ENCODE measurements around the gene KANSL3.

KANSL3 gene

DNA sequence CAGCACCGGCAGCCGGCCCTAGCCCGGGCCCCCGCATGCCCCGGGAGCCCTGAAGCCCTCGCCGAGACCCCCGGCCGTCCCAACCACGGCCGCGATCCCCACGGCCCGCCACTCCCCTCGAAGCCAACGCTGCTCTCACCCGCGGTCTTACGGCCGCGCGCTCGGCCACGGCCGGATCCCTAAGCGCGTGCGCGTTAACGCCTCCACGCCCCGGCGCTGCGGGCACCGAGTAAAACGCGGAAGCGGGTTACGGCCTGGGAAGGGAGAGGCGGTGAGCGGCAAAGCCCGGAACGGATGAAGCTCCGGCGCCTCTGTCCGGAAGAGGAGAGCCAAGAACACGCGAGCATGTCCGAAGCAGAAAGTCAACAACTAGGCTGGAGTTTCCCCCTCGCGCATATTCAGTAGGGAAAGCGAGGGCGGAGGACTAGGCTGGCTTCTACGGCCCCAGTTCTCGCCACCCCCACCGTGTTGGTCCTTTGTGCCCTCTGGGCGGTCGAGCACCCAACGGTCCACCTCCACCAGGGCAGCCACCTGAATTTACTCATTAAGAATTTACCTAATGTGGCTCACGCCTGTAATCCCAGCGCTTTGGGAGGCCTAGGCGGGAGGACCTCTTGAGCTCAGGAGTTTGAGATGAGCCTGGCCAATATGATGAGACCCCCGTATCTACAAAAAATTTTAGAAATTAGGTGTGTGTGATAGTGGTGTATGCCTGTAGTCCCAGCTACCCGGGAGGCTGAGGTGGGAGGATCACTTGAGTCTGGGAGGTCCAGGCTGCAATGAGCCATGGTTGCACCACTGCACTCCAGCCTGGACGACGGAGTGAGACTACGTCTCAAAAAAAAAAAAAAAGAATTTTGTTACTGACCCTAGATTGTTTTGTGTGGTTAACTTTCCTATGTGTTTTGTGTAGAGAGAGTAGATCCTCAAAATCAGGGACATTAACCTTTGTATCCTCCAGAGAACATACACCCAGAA, at the start of gene KANSL3:
KANSL3 (minus strand) TSS at position 169 of the 978 bp plus-strand sequence. CDS start 1,177 bp downstream, outside the sequence.
- Histone ChIP-seq H3K36me3 (ENCODE audit: control insufficient read depth in 1 of 2, insufficient read depth in 2 of 2, low read length in 2 of 2) (peaks cover 0 to 10% of the 10 kb centered on the region in 2 donors), H3K4me3 (ENCODE audit: low read depth in 1 of 2, low read length in 2 of 2) (peak within 1 kb of the TSS; percentile 70 to 91), H3K4me1 (ENCODE audit: control insufficient read depth in 1 of 2, insufficient read depth in 2 of 2, low read length in 2 of 2) (peaks cover 6 to 34% of the 10 kb centered on the region in 2 donors), H3K27me3 (ENCODE audit: low read depth, low read length) (no peaks in the 10 kb centered on the region), H3K27ac (ENCODE audit: low read length) (peak within 1 kb of the TSS; percentile 96), H3K9me3 (ENCODE audit: control insufficient read depth in 1 of 2, low read length in 2 of 2) (no peaks in the 10 kb centered on the region)

DNA sequence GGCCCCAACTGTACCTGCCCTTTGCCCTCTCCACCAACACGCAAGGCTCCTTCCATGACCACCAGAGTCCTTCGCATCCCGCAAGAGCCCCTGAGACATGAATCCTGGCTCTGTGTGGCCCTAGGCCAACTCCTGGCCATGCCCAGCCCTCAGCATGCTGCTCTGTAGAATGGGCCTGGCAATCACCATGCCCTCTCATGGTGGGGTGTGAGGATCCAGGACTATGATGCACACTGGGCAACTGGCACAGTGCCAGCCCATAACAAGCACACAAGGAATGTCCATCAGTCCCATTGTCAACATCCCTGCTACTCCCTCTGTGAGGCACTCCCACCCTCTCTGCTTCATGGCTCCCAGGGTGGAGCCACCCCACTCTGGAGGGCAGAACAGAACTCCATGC, 49.2 kb upstream of the KANSL3 start:
- Histone ChIP-seq H3K27me3 (ENCODE audit: low read depth, low read length) (no peaks in the 10 kb centered on the region), H3K4me3 (ENCODE audit: low read depth in 1 of 2, low read length in 2 of 2) (no peak overlapping the region), H3K4me1 (ENCODE audit: control insufficient read depth in 1 of 2, insufficient read depth in 2 of 2, low read length in 2 of 2) (peaks cover 0 to 13% of the 10 kb centered on the region in 2 donors), H3K27ac (ENCODE audit: low read length) (no peak overlapping the region), H3K9me3 (ENCODE audit: control insufficient read depth in 1 of 2, low read length in 2 of 2) (no peaks in the 10 kb centered on the region), H3K36me3 (ENCODE audit: control insufficient read depth in 1 of 2, insufficient read depth in 2 of 2, low read length in 2 of 2) (no peaks in the 10 kb centered on the region)

DNA sequence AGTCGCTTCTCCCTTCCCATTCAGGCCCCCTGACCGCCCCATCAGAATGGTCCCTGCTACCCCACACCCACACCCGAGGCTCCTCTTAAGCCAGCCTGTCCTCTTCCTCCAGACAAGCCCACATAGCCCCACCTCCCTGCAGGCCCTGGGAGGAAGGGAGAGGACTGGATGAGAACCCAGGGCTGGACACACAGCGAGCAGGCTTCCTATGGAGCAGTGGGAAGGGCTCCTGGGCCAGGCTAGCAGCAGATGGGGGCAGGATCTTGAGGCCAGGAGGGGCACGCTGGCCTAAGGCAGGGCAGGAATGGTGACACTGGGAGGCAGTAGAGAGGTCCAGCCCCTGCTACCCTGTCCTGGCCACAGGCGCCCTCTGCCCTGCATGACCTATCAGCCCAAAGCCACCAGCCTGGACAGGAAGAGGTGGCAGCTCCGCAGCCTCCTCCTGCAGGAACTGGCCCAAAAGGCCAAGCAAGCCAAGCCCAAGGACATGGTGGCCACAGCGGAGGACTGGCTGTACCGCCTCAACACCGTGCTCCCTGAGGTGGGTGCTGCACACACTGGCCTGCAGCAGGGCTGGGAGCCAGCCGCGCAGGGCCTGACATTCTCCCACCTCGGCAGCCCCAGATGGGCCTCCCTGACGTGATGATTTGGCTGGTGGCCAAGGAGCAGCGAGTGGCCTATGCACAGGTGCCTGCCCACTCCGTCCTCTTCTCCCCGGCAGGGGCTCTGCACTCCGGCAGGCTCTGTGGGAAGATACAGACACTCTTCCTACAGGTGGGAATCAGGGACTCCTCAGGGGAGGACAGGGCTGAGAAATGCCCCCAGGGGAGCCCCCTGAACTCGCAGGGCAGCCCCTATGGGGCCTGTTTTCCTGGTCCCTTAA, 47.7 kb upstream of the KANSL3 start:
- H3K27ac ChIP-seq (ENCODE audit: low read length): no peak overlapping the region
- H3K36me3 ChIP-seq (ENCODE audit: control insufficient read depth in 1 of 2, insufficient read depth in 2 of 2, low read length in 2 of 2): no peaks in the 10 kb centered on the region
- H3K27me3 ChIP-seq (ENCODE audit: low read depth, low read length): no peaks in the 10 kb centered on the region
- no peaks in the 10 kb centered on the region for H3K9me3 ChIP-seq (ENCODE audit: control insufficient read depth in 1 of 2, low read length in 2 of 2)
- peaks cover 0 to 13% of the 10 kb centered on the region in 2 donors for H3K4me1 ChIP-seq (ENCODE audit: control insufficient read depth in 1 of 2, insufficient read depth in 2 of 2, low read length in 2 of 2)
- peak overlapping the region in 1 of 2 donors; percentile 11 for H3K4me3 ChIP-seq (ENCODE audit: low read depth in 1 of 2, low read length in 2 of 2)

DNA sequence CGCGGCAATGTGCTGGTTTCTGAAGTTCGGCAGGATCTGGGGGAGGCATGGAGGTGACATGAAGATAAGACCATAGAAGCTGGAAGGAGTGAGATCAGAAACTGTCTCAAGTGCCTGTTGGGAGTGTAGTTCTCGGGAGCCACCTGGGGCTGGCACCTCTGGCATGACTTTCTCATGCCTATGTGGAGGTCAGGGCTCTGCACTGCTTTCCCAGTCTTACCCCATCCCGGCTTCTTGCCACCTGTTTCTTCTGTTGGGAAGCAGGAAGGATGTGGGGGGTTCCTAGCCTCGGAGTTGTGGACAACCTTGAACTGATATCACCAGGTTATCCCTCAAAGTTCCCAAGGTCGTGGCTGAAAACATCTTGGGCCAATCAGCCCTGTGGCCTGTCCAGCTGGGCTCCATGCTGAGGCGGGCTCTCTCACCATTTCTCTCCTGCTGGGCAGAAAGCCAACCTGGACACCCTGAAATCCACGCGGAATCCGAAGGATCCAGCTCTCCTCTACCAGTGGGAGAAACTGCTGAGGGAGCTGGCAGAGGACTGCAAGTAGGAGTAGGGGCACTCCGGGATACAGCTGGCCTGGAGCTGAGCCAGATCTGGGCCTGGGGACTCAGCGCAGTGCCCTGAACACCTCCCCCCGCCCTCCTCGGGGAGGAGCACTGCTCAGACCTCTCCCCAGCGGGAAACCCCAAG, 46.9 kb upstream of the KANSL3 start:
- H3K9me3 ChIP-seq (ENCODE audit: control insufficient read depth in 1 of 2, low read length in 2 of 2): no peaks in the 10 kb centered on the region
- H3K27me3 ChIP-seq (ENCODE audit: low read depth, low read length): no peaks in the 10 kb centered on the region
- no peaks in the 10 kb centered on the region for H3K36me3 ChIP-seq (ENCODE audit: control insufficient read depth in 1 of 2, insufficient read depth in 2 of 2, low read length in 2 of 2)
- H3K4me3 ChIP-seq (ENCODE audit: low read depth in 1 of 2, low read length in 2 of 2): peak overlapping the region in 1 of 2 donors; percentile 11
- H3K4me1 ChIP-seq (ENCODE audit: control insufficient read depth in 1 of 2, insufficient read depth in 2 of 2, low read length in 2 of 2): peaks cover 0 to 13% of the 10 kb centered on the region in 2 donors
- H3K27ac ChIP-seq (ENCODE audit: low read length): no peak overlapping the region

DNA sequence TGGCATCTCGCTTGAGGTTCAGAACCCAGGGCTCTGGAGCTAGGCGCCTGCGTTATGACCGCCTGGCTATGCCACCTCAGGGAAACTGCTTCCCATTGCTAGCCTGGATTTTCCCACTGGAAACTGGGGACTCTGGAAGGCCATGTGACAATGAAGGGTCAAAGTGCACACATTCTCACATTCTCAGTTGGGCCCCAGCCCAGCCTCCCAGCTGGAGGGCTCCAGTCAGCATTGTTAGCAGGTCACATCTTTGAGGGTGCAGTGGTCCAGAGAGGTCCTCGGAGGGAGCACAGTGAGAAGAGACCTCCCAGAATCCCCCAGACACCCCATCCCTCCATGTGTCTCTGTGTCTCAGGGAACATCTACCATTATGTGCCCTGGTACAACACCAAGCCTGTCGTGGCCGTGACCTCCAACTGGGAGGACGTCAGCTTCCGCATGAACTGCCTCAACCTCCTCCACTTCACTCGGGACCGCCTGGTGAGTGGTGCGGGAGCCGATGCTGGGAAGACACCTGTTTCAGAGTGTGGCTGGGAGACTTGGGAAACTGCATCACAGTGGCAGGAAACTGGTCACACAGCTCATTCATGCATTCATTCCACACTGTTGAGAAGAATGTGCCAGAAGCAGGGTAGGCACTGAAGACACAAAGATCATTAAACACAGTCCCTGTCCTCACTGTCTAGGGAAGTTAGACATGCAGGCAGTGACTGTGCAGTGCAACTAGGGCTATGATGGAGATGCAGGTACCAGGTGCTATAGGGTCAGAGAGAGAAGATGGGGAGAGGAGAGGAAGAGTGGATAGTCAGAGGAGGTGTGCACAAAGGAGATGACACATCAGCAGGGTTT, 46.1 kb upstream of the KANSL3 start:
- Histone ChIP-seq H3K9me3 (ENCODE audit: control insufficient read depth in 1 of 2, low read length in 2 of 2) (no peaks in the 10 kb centered on the region), H3K4me3 (ENCODE audit: low read depth in 1 of 2, low read length in 2 of 2) (no peak overlapping the region), H3K27ac (ENCODE audit: low read length) (no peak overlapping the region), H3K27me3 (ENCODE audit: low read depth, low read length) (no peaks in the 10 kb centered on the region), H3K4me1 (ENCODE audit: control insufficient read depth in 1 of 2, insufficient read depth in 2 of 2, low read length in 2 of 2) (peaks cover 0 to 13% of the 10 kb centered on the region in 2 donors), H3K36me3 (ENCODE audit: control insufficient read depth in 1 of 2, insufficient read depth in 2 of 2, low read length in 2 of 2) (no peaks in the 10 kb centered on the region)

DNA sequence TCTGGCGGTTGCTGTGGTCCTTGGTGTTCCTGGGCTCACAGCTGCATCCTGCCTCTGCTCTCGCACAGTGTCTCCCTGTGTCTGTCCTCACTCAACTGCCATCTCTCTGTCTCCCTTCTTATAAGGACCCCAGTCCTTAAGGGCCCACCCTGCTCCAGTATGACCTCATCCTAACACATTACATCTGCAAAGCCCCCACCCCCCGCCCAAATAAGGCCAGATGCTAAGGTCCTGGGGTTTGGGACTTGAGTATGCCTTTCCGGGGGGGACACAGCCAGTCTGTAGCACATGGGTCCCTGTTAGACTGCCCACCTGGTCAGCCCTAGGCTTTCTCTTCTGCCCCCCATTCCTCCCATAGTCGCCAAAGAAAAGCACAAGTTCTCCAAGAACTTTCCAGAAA, 45.2 kb upstream of the KANSL3 start:
- H3K27me3 ChIP-seq (ENCODE audit: low read depth, low read length): no peaks in the 10 kb centered on the region
- no peaks in the 10 kb centered on the region for H3K9me3 ChIP-seq (ENCODE audit: control insufficient read depth in 1 of 2, low read length in 2 of 2)
- no peaks in the 10 kb centered on the region for H3K36me3 ChIP-seq (ENCODE audit: control insufficient read depth in 1 of 2, insufficient read depth in 2 of 2, low read length in 2 of 2)
- no peak overlapping the region for H3K27ac ChIP-seq (ENCODE audit: low read length)
- peaks cover 0 to 13% of the 10 kb centered on the region in 2 donors for H3K4me1 ChIP-seq (ENCODE audit: control insufficient read depth in 1 of 2, insufficient read depth in 2 of 2, low read length in 2 of 2)
- H3K4me3 ChIP-seq (ENCODE audit: low read depth in 1 of 2, low read length in 2 of 2): no peak overlapping the region

DNA sequence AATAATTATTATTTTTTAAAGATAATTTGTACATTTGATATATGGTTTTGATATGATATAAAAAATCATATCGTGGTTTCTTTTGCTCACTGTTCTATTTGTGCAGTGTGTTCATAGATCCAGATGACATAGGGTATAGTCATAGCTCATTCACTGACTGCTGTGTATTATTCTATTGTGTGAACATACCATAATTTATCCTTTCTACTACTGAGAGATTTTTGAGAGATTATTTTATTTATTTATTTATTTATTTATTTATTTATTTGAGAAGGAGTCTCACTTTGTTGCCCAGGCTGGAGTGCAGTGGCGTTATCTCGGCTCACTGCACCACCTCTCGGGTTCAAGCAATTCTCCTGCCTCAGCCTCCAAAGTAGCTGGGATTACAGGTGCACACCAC, 43.4 kb upstream of the KANSL3 start:
- Histone ChIP-seq H3K4me1 (ENCODE audit: control insufficient read depth in 1 of 2, insufficient read depth in 2 of 2, low read length in 2 of 2) (peaks cover 0 to 13% of the 10 kb centered on the region in 2 donors), H3K27me3 (ENCODE audit: low read depth, low read length) (no peaks in the 10 kb centered on the region), H3K9me3 (ENCODE audit: control insufficient read depth in 1 of 2, low read length in 2 of 2) (no peaks in the 10 kb centered on the region), H3K27ac (ENCODE audit: low read length) (no peak overlapping the region), H3K36me3 (ENCODE audit: control insufficient read depth in 1 of 2, insufficient read depth in 2 of 2, low read length in 2 of 2) (no peaks in the 10 kb centered on the region), H3K4me3 (ENCODE audit: low read depth in 1 of 2, low read length in 2 of 2) (no peak overlapping the region)

DNA sequence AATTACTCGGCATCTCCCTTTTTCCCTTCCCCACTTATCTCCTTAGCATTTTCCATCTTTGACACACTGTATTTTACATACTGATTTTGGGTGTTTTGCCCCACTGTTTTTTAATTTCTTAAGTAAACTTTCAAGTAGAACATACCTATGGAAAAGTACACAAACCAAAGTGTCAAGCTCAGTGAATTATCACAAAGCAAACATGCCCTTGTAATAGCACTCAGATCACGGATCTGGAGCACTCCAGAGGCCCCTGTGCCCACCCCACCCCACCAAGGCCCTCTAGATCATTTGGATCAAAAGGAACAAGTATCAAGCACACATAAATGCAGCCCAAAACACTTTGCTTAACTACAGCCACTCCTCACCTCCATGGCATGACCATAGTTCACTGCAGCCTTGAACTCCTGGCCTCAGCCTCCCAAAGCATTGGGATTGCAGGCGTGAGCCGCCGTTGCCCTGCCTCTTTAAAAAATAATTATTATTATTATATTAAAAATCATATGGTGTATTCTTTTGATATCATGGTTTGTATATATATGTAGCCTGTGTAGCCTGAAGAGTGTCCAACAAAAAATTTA, 42.5 kb upstream of the KANSL3 start:
- H3K9me3 ChIP-seq (ENCODE audit: control insufficient read depth in 1 of 2, low read length in 2 of 2): no peaks in the 10 kb centered on the region
- peaks cover 0 to 7% of the 10 kb centered on the region in 2 donors for H3K4me1 ChIP-seq (ENCODE audit: control insufficient read depth in 1 of 2, insufficient read depth in 2 of 2, low read length in 2 of 2)
- no peak overlapping the region for H3K27ac ChIP-seq (ENCODE audit: low read length)
- no peaks in the 10 kb centered on the region for H3K27me3 ChIP-seq (ENCODE audit: low read depth, low read length)
- H3K36me3 ChIP-seq (ENCODE audit: control insufficient read depth in 1 of 2, insufficient read depth in 2 of 2, low read length in 2 of 2): no peaks in the 10 kb centered on the region
- no peak overlapping the region for H3K4me3 ChIP-seq (ENCODE audit: low read depth in 1 of 2, low read length in 2 of 2)

DNA sequence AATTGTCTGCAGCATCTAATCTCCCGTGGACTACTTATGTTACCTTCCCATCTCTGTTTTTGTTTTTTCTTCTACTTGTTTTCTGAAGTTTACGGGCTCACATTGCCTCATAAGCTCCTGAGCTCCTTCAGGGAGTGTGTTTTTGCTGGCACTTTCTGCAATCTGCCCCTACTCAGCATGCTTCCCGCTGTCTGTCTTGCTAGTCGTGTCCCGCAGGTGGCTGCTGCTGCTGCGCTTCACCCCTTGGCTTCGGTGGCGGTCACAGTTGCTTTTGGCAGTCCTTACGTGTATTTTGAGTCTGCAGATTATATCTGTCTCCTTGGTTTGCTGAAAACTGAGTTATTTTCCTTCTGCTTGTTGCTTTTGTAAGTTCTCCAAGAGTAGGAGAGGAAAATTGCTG, 41.7 kb upstream of the KANSL3 start:
- Histone ChIP-seq H3K4me3 (ENCODE audit: low read depth in 1 of 2, low read length in 2 of 2) (no peak overlapping the region), H3K27me3 (ENCODE audit: low read depth, low read length) (no peaks in the 10 kb centered on the region), H3K9me3 (ENCODE audit: control insufficient read depth in 1 of 2, low read length in 2 of 2) (no peaks in the 10 kb centered on the region), H3K36me3 (ENCODE audit: control insufficient read depth in 1 of 2, insufficient read depth in 2 of 2, low read length in 2 of 2) (no peaks in the 10 kb centered on the region), H3K27ac (ENCODE audit: low read length) (no peak overlapping the region), H3K4me1 (ENCODE audit: control insufficient read depth in 1 of 2, insufficient read depth in 2 of 2, low read length in 2 of 2) (no peaks in the 10 kb centered on the region)

Data from muscle layer of duodenum (tissue), 2 donors.